Measurements from ENCODE around the gene DNAH17. TPM values are rescaled to one million over a fixed set of nuclear protein-coding genes. Genes with fewer than 3 reads are reported as not detected.

The DNAH17 gene
- total RNA-seq, 1 experiment from 2014 or later: 0.69 TPM

DNA sequence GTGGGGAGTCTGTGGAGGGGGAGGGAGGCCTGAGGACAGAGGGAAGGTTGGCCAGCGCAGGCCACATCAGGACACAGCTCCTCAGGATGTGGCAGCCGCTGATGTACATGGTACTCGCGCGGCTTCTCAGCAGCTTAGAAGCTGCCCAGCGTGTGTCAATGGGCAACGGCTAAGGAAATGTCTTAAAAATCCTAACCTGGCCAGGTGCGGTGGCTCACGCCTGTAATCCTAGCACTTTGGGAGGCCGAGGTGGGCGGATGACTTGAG lies 145.6 kb downstream of the DNAH17 start:
- Histone ChIP-seq H3K27ac (ENCODE audit: low read depth, low read length) (no peak overlapping the region), H3K79me2 (ENCODE audit: insufficient read depth, low read length) (no peaks in the 10 kb centered on the region), H4K20me1 (ENCODE audit: insufficient read depth) (no peaks in the 10 kb centered on the region), H3K4me3 (replicated peaks in 1 of 2; ENCODE audit: low read depth in 1 of 2, low read length in 2 of 2) (no peak overlapping the region), H2AFZ (ENCODE audit: low read depth, low read length, poor library complexity, severe bottlenecking) (no peak overlapping the region), H3K4me2 (ENCODE audit: low read length) (no peak overlapping the region), H3K4me1 (ENCODE audit: control insufficient read depth in 1 of 2, insufficient read depth in 2 of 2, low read length in 2 of 2) (no peaks in the 10 kb centered on the region), H3K9me2 (ENCODE audit: insufficient read depth) (no peaks in the 10 kb centered on the region), H3K36me3 (ENCODE audit: control insufficient read depth in 1 of 2, insufficient read depth in 2 of 2, low read length in 2 of 2) (peaks cover 7 to 8% of the 10 kb centered on the region in 2 experiments; a peak in 2 of 4 replicates), H3K9ac (ENCODE audit: low read length) (no peak overlapping the region), H3K9me3 (ENCODE audit: control insufficient read depth in 1 of 2, insufficient read depth in 1 of 2, low read depth in 1 of 2, low read length in 2 of 2) (no peaks in the 10 kb centered on the region), H3K27me3 (ENCODE audit: insufficient read depth, low read length) (no peaks in the 10 kb centered on the region)
- ChIA-PET POLR2A (no interaction called here), CTCF (interaction anchor here (0.8 to 1.9 kb wide), 2 partner anchors 9 to 14 kb away, joined by 3 to 5 read pairs; no protein-coding TSS in a partner anchor), RAD21 (ENCODE audit: low non-redundant PET in 1 of 2, low total read pairs in 2 of 2, uncharacterized antibody in 2 of 2, unreplicated experiment in 2 of 2) (no interaction called here)
- BruUV-seq (replicated peaks): no TSS peak
- DNase-seq (ENCODE audit: low read depth, low spot score): no peak
- no peak for ATAC-seq
- TF ChIP-seq TCF7L2 (IDR thresholded peaks at IDR 0.05; ENCODE audit: borderline replicate concordance, extremely low read depth, insufficient read depth, insufficient read length) (no peak), FOSL1 (IDR thresholded peaks at IDR 0.05; ENCODE audit: low read depth) (no peak), ZFX (IDR thresholded peaks at IDR 0.05) (no peak), EZH2phosphoT487 (IDR thresholded peaks at IDR 0.05; ENCODE audit: borderline replicate concordance) (no peak), JUND (IDR thresholded peaks at IDR 0.05) (no peak), CBX3 (IDR thresholded peaks at IDR 0.05; ENCODE audit: low read depth) (no peak), POLR2A (IDR thresholded peaks at IDR 0.05; ENCODE audit: borderline replicate concordance, extremely low read depth, insufficient read depth, insufficient read length) (no peak)
- TF ChIP-seq, protein P1, sequence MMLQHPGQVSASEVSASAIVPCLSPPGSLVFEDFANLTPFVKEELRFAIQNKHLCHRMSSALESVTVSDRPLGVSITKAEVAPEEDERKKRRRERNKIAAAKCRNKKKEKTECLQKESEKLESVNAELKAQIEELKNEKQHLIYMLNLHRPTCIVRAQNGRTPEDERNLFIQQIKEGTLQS (IDR thresholded peaks at IDR 0.05): no peak
- TF ChIP-seq, protein P2, sequence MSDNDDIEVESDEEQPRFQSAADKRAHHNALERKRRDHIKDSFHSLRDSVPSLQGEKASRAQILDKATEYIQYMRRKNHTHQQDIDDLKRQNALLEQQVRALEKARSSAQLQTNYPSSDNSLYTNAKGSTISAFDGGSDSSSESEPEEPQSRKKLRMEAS (IDR thresholded peaks at IDR 0.05): no peak
- TF ChIP-seq, protein P3, sequence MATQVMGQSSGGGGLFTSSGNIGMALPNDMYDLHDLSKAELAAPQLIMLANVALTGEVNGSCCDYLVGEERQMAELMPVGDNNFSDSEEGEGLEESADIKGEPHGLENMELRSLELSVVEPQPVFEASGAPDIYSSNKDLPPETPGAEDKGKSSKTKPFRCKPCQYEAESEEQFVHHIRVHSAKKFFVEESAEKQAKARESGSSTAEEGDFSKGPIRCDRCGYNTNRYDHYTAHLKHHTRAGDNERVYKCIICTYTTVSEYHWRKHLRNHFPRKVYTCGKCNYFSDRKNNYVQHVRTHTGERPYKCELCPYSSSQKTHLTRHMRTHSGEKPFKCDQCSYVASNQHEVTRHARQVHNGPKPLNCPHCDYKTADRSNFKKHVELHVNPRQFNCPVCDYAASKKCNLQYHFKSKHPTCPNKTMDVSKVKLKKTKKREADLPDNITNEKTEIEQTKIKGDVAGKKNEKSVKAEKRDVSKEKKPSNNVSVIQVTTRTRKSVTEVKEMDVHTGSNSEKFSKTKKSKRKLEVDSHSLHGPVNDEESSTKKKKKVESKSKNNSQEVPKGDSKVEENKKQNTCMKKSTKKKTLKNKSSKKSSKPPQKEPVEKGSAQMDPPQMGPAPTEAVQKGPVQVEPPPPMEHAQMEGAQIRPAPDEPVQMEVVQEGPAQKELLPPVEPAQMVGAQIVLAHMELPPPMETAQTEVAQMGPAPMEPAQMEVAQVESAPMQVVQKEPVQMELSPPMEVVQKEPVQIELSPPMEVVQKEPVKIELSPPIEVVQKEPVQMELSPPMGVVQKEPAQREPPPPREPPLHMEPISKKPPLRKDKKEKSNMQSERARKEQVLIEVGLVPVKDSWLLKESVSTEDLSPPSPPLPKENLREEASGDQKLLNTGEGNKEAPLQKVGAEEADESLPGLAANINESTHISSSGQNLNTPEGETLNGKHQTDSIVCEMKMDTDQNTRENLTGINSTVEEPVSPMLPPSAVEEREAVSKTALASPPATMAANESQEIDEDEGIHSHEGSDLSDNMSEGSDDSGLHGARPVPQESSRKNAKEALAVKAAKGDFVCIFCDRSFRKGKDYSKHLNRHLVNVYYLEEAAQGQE (IDR thresholded peaks at IDR 0.05; ENCODE audit: low read depth): no peak
- TF ChIP-seq, protein P4, sequence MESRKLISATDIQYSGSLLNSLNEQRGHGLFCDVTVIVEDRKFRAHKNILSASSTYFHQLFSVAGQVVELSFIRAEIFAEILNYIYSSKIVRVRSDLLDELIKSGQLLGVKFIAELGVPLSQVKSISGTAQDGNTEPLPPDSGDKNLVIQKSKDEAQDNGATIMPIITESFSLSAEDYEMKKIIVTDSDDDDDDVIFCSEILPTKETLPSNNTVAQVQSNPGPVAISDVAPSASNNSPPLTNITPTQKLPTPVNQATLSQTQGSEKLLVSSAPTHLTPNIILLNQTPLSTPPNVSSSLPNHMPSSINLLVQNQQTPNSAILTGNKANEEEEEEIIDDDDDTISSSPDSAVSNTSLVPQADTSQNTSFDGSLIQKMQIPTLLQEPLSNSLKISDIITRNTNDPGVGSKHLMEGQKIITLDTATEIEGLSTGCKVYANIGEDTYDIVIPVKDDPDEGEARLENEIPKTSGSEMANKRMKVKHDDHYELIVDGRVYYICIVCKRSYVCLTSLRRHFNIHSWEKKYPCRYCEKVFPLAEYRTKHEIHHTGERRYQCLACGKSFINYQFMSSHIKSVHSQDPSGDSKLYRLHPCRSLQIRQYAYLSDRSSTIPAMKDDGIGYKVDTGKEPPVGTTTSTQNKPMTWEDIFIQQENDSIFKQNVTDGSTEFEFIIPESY (IDR thresholded peaks at IDR 0.05; ENCODE audit: extremely low read depth, insufficient replicate concordance, low read length): no peak
- intact Hi-C loops (cut with micrococcal nuclease): no loop called here

Data from HCT116 (cell line).